OCI-LY3 (cell line): Measurements from ENCODE around the gene ACYP2.

ENCODE experiments used
- H2AFZ ChIP-seq: fragments of 200-600, 300-600 bp; shearing (Covaris generic); 2 replicates; pipeline ENCODE4 v1.6.0; 2014; ENCODE audit warnings: antibody characterized with exemption, low read depth, low read length
- H3K27ac ChIP-seq: fragments of 200-600, 300-600 bp; sonication (generic); 2 replicates; pipeline ENCODE4 v1.5.1; 2014; ENCODE audit warnings: mild to moderate bottlenecking, low read length, moderate library complexity, mixed read lengths
- H3K27me3 ChIP-seq: fragments of 200-600, 300-600 bp; sonication (generic); 2 replicates; pipeline ENCODE4 v1.6.1; 2014; ENCODE audit warnings: low read depth, low read length, mixed read lengths
- H3K36me3 ChIP-seq: fragments of 200-600, 300-600 bp; sonication (generic); replicated peaks from 2 replicates; pipeline ENCODE3; 2014; ENCODE audit warnings: low read depth, low read length, mixed read lengths
- H3K4me1 ChIP-seq: fragments of 300-600, 200-600 bp; sonication (generic); 2 replicates; pipeline ENCODE4 v1.6.1; 2014; ENCODE audit warnings: low read length, mixed read lengths
- H3K4me2 ChIP-seq: fragments of 200-600, 300-600 bp; sonication (generic); 2 replicates; pipeline ENCODE4 v1.6.1; 2014; ENCODE audit warnings: low read length, mixed read lengths
- H3K4me3 ChIP-seq: fragments of 300-600, 200-600 bp; sonication (generic); 2 replicates; pipeline ENCODE4 v1.5.1; 2014; ENCODE audit warnings: antibody characterized with exemption, mild to moderate bottlenecking, low read length, moderate library complexity
- H3K79me2 ChIP-seq: fragments of 300-600, 200-600 bp; shearing (Covaris generic); 2 replicates; pipeline ENCODE4 v1.6.1; 2014; ENCODE audit warnings: mild to moderate bottlenecking, low read length, mixed read lengths
- H3K9ac ChIP-seq: fragments of 300-600, 200-600 bp; shearing (Covaris generic); 2 replicates; pipeline ENCODE4 v1.6.0; 2014; ENCODE audit warnings: mild to moderate bottlenecking, low read length, moderate library complexity
- H3K9me3 ChIP-seq: fragments of 200-600, 300-600 bp; shearing (Covaris generic); 2 replicates; pipeline ENCODE4 v1.6.1; 2014; ENCODE audit warnings: low read length, mixed read lengths; ENCODE audit not compliant: insufficient read depth
- H4K20me1 ChIP-seq: fragments of 200-600, 300-600 bp; sonication (generic); 2 replicates; pipeline ENCODE4 v1.6.1; 2016; ENCODE audit warnings: low read length, mixed read lengths; ENCODE audit not compliant: insufficient read depth
- EZH2phosphoT487 ChIP-seq: fragments of 200-600 bp; shearing (Covaris generic); IDR thresholded peaks from 2 replicates; pipeline ENCODE4 v1.6.1; 2018; ENCODE audit warnings: antibody characterized with exemption, mixed run types, low read depth
- TF ChIP-seq, protein P1 (sequence below): fragments of 200-600, 300-600 bp; sonication (generic); IDR thresholded peaks from 2 replicates; pipeline ENCODE4 v1.5.1; 2014; ENCODE audit warnings: antibody characterized with exemption, low read length, low read depth

ACYP2 gene

DNA sequence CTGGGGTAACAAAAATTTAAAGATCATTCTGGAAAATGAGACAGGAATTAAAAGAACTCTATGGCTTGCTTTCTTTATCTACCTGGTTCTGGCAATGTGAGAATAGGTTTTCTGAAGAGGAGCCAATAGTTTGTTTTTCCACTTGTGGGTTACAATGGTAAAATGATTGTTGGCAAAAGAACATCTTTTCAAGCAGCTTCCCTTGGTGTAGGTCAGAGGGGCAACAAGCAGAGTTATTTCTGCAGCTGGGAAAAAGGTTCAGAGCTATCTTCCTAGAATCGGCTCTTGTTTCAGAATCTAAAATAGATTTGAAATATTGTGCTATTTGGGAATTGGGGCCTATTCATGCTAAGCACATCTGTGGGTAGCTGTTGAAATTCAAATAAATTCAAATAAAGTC, 152.2 kb downstream of the ACYP2 start:
- TF ChIP-seq EZH2phosphoT487 = no peak
- TF ChIP-seq, protein P1, sequence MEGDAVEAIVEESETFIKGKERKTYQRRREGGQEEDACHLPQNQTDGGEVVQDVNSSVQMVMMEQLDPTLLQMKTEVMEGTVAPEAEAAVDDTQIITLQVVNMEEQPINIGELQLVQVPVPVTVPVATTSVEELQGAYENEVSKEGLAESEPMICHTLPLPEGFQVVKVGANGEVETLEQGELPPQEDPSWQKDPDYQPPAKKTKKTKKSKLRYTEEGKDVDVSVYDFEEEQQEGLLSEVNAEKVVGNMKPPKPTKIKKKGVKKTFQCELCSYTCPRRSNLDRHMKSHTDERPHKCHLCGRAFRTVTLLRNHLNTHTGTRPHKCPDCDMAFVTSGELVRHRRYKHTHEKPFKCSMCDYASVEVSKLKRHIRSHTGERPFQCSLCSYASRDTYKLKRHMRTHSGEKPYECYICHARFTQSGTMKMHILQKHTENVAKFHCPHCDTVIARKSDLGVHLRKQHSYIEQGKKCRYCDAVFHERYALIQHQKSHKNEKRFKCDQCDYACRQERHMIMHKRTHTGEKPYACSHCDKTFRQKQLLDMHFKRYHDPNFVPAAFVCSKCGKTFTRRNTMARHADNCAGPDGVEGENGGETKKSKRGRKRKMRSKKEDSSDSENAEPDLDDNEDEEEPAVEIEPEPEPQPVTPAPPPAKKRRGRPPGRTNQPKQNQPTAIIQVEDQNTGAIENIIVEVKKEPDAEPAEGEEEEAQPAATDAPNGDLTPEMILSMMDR = no peak
- no peak overlapping the region for H2AFZ ChIP-seq
- H3K4me1 ChIP-seq = peaks cover 17% of the 10 kb centered on the region
- H3K27me3 ChIP-seq = no peaks in the 10 kb centered on the region
- H3K4me3 ChIP-seq = no peak overlapping the region
- H3K9me3 ChIP-seq = no peaks in the 10 kb centered on the region
- H3K27ac ChIP-seq = no peak overlapping the region
- no peaks in the 10 kb centered on the region for H3K79me2 ChIP-seq
- no peak overlapping the region for H3K4me2 ChIP-seq
- H4K20me1 ChIP-seq = no peaks in the 10 kb centered on the region
- no peaks in the 10 kb centered on the region for H3K36me3 ChIP-seq
- H3K9ac ChIP-seq = no peak overlapping the region

DNA sequence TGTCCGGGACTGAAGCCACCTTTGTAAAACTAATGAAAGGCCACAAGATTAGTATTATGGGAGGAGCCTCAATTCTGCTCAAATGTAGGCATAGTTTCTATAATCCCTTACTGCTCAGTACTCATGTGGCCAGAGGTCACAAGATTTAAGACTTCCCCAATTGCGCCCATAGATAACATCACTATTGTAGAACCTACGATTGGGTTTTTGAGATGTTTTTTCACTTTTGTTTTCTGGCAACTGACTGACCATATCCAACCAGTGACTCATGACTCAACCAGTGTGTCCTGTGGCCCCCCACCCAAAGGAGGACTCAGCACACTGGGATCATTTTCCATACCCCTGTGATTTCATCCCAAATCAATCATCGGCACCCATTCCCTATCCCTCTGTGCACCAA, 155.8 kb downstream of the ACYP2 start:
- Histone ChIP-seq H3K27ac (no peak overlapping the region), H3K79me2 (no peaks in the 10 kb centered on the region), H4K20me1 (no peaks in the 10 kb centered on the region), H2AFZ (peak overlapping the region; percentile 23; the same call in 1 of the 2 replicates), H3K4me1 (peaks cover 20% of the 10 kb centered on the region), H3K9me3 (no peaks in the 10 kb centered on the region), H3K36me3 (no peaks in the 10 kb centered on the region), H3K4me2 (peak overlapping the region; percentile 57), H3K4me3 (no peak overlapping the region), H3K27me3 (no peaks in the 10 kb centered on the region), H3K9ac (no peak overlapping the region)
- TF ChIP-seq, protein P1 = no peak
- TF ChIP-seq EZH2phosphoT487 = no peak

DNA sequence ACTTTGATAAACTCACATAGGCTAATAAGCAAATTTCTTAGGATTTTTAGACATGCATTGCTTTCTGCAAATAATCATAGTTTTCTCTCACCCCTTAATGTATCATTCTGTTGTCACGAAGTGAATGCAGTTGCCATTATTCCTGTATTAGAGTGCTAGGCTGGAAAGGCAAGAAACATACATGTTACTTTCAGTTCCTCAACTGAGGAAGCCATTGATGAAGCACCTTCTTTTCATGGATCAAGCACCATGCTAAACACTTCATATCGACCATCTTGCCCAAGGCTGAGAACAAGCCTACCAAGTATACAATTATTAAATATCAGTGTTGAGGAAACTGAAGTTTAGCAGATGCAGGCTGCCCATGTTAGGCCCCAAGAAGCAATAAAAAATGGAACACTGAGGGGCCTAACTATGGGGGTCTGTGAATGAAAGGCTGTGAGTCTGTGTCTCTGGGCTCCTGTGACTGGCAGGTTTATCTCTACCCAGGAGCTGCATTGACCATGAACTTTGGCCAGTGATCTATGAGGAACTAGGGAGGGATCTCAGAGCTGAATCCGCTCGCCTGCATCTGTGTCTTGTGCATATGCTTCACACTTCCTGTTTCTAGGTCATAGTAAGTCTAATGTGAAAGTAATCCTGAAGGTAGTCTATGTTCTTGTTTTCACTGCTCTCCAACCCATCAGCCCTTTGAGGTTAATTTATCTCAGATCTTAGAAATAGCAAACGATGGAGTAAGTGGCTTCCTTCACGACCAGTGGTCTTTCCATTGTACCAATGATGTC, 156.6 kb downstream of the ACYP2 start:
- no peak overlapping the region for H3K9ac ChIP-seq
- peak overlapping the region; percentile 57 for H3K4me2 ChIP-seq
- no peaks in the 10 kb centered on the region for H3K79me2 ChIP-seq
- H3K36me3 ChIP-seq = no peaks in the 10 kb centered on the region
- no peaks in the 10 kb centered on the region for H3K9me3 ChIP-seq
- H3K27ac ChIP-seq = peak overlapping the region; percentile 36
- peak overlapping the region; percentile 56 for H2AFZ ChIP-seq
- H3K4me3 ChIP-seq = peak overlapping the region; percentile 20; the same call in 1 of the 2 replicates
- TF ChIP-seq, protein P1 = no peak
- TF ChIP-seq EZH2phosphoT487 = no peak
- no peaks in the 10 kb centered on the region for H4K20me1 ChIP-seq
- H3K4me1 ChIP-seq = peaks cover 20% of the 10 kb centered on the region
- H3K27me3 ChIP-seq = no peaks in the 10 kb centered on the region

DNA sequence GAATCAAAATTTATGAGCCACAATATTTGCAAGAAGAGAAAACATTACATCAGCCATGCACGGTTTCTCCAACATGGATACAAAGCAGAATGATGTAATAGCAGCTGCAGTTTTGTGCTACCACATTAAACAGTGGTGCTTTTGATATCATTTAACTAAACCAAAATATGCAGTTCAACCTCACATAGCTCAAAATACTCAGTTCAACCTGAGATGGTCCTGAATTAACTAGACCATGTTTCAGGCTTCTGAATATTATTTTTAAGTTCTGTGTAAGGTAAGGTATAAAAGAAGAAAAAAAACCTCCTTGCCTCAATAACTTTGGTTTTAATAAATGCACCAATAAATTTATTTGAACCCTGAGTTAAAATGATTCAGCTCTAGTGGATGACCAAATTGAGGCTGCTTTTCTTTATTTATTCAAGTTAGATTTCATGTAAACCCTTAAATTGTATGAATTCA, 159.4 kb downstream of the ACYP2 start:
- Histone ChIP-seq H3K4me2 (no peak overlapping the region), H2AFZ (no peak overlapping the region), H3K27me3 (peaks cover 2% of the 10 kb centered on the region; the same call in 1 of the 2 replicates), H4K20me1 (no peaks in the 10 kb centered on the region), H3K79me2 (no peaks in the 10 kb centered on the region), H3K36me3 (no peaks in the 10 kb centered on the region), H3K27ac (no peak overlapping the region), H3K9ac (no peak overlapping the region), H3K4me3 (no peak overlapping the region), H3K4me1 (peaks cover 20% of the 10 kb centered on the region), H3K9me3 (no peaks in the 10 kb centered on the region)
- TF ChIP-seq EZH2phosphoT487 = no peak
- TF ChIP-seq, protein P1 = no peak
